CD14-positive monocyte (primary cell): ENCODE data around the gene CPLANE1. TPM values are rescaled to one million over a fixed set of nuclear protein-coding genes. Genes with fewer than 3 reads are reported as not detected.
"Not testable (repeated sequence)": the region's sequence is repeated elsewhere in the genome, so short reads cannot be mapped to it uniquely, and the experiment has no call there.

Experiments used
- DNase-seq, 3 donors: peaks; one replicate each; pipeline ENCODE4 v3.0.0-alpha.2; 2011 to 2022
- H2AFZ ChIP-seq: 2 replicates; pipeline ENCODE4 v1.6.0; 2012; ENCODE audit warnings: mild to moderate bottlenecking, low read depth, low read length, inconsistent platforms; ENCODE audit not compliant: insufficient read depth, poor library complexity, severe bottlenecking
- H3K27ac ChIP-seq, 2 donors: 1 replicate in 1 of 2; 2 replicates in 1 of 2; pipeline ENCODE4 v1.5.1; 2012 to 2013; ENCODE audit warnings: low read length in 2 of 2, control low read depth in 1 of 2, inconsistent platforms in 1 of 2, low read depth in 1 of 2, mild to moderate bottlenecking in 1 of 2
- H3K27me3 ChIP-seq, 2 donors: one replicate each; pipeline versions ENCODE4 v1.6.0 to v1.6.1; 2011 to 2013; ENCODE audit warnings: low read length in 2 of 2; ENCODE audit not compliant: control insufficient read depth in 2 of 2, insufficient read depth in 2 of 2
- H3K36me3 ChIP-seq, 2 donors: replicated peaks in 1 of 2; 1 replicate in 1 of 2; 2 replicates in 1 of 2; pipeline versions ENCODE4 v1.5.1 to v1.6.1; 2012 to 2013; ENCODE audit warnings: low read length in 2 of 2, control low read depth in 1 of 2, inconsistent platforms in 1 of 2, mild to moderate bottlenecking in 1 of 2; ENCODE audit not compliant: insufficient read depth in 2 of 2, control insufficient read depth in 1 of 2
- H3K4me1 ChIP-seq, 2 donors: 1 replicate in 1 of 2; 2 replicates in 1 of 2; pipeline versions ENCODE4 v1.5.1 to v1.6.1; 2012 to 2013; ENCODE audit warnings: low read length in 2 of 2, control low read depth in 1 of 2, inconsistent platforms in 1 of 2, mild to moderate bottlenecking in 1 of 2, moderate library complexity in 1 of 2; ENCODE audit not compliant: insufficient read depth in 2 of 2, control insufficient read depth in 1 of 2
- H3K4me2 ChIP-seq: replicated peaks from 2 replicates; pipeline ENCODE3; 2012; ENCODE audit warnings: low read length, moderate library complexity, mild to moderate bottlenecking; ENCODE audit not compliant: poor library complexity, severe bottlenecking; ENCODE audit errors: extremely low read depth
- H3K4me3 ChIP-seq, 3 experiments: fragments of 200-600 bp in 1 of 3; sonication (generic) in 1 of 3; replicated peaks in 1 of 3; 1 replicate in 2 of 3; 2 replicates in 1 of 3; pipeline ENCODE4 v1.5.1; 2011 to 2013; ENCODE audit warnings: low read length in 3 of 3, mild to moderate bottlenecking in 3 of 3, control low read depth in 2 of 3, low read depth in 2 of 3, inconsistent platforms in 1 of 3, moderate library complexity in 1 of 3
- H3K79me2 ChIP-seq: 2 replicates; pipeline ENCODE4 v1.6.0; 2012; ENCODE audit warnings: mild to moderate bottlenecking, control low read depth, inconsistent platforms, low read length, moderate library complexity; ENCODE audit not compliant: insufficient read depth
- H3K9ac ChIP-seq: 2 replicates; pipeline ENCODE4 v1.6.0; 2017; ENCODE audit warnings: low read length, mild to moderate bottlenecking; ENCODE audit not compliant: insufficient read depth, poor library complexity, severe bottlenecking
- H3K9me3 ChIP-seq, 2 donors: replicated peaks in 1 of 2; 1 replicate in 1 of 2; 2 replicates in 1 of 2; pipeline versions ENCODE4 v1.5.1 to v1.6.1; 2012 to 2013; ENCODE audit warnings: low read length in 2 of 2, control low read depth in 1 of 2; ENCODE audit not compliant: control insufficient read depth in 1 of 2, insufficient read depth in 1 of 2
- H4K20me1 ChIP-seq: 2 replicates; pipeline ENCODE4 v1.6.0; 2012; ENCODE audit warnings: mild to moderate bottlenecking, low read length, control low read depth, moderate library complexity; ENCODE audit not compliant: insufficient read depth
- H3K27ac Mint-ChIP-seq, 7 donors: one replicate each; pipeline ENCODE4 v1.8.0; 2020; ENCODE audit warnings: mild to moderate bottlenecking in 7 of 7, mixed read lengths in 7 of 7, moderate library complexity in 6 of 7, inconsistent platforms in 2 of 7
- H3K27me3 Mint-ChIP-seq, 3 donors: one replicate each; pipeline ENCODE4 v1.8.0; 2021 to 2022; ENCODE audit warnings: low read depth in 3 of 3, mild to moderate bottlenecking in 3 of 3, mixed read lengths in 3 of 3, moderate library complexity in 3 of 3, inconsistent platforms in 1 of 3
- H3K36me3 Mint-ChIP-seq, 2 donors: one replicate each; pipeline ENCODE4 v1.8.0; 2020; ENCODE audit warnings: mixed read lengths in 2 of 2, inconsistent platforms in 1 of 2, mild to moderate bottlenecking in 1 of 2
- H3K4me1 Mint-ChIP-seq: one replicate; pipeline ENCODE4 v1.8.0; 2020; ENCODE audit warnings: mild to moderate bottlenecking, mixed read lengths
- H3K4me3 Mint-ChIP-seq, 2 donors: one replicate each; pipeline ENCODE4 v1.8.0; 2020; ENCODE audit warnings: mild to moderate bottlenecking in 2 of 2, mixed read lengths in 2 of 2, moderate library complexity in 1 of 2
- H3K9me3 Mint-ChIP-seq, 7 donors: one replicate each; pipeline ENCODE4 v1.8.0; 2020 to 2022; ENCODE audit warnings: mixed read lengths in 7 of 7, mild to moderate bottlenecking in 6 of 7, moderate library complexity in 6 of 7, inconsistent platforms in 2 of 7
- WGBS: methylation state at CpG from one replicate; pipeline ENCODE4 v1.1.5; 2013; ENCODE audit warnings: missing lambda C conversion rate; ENCODE audit not compliant: insufficient coverage; 5-methylcytosine and 5-hydroxymethylcytosine counted together
- intact Hi-C, 2 donors: fragments of 100-400 bp; cut with micrococcal nuclease; formaldehyde crosslinking; loops; one replicate each; pipeline versions ENCODE4 v1.15.0 to v1.15.1; 2023
- polyA plus RNA-seq, 3 donors: library from polyadenylated mRNA; depleted of rRNA in 1 of 3; unstranded in 2 of 3; stranded (reverse) in 1 of 3; fragments of 300-500 nt in 2 of 3; fragments of >200 nt in 1 of 3; fragmentation: Illumina TruSeq in 2 of 3; gene quantifications; 1 replicate in 2 of 3; 2 replicates in 1 of 3; pipeline ENCODE4 v1.2.3, GENCODE V29; 2012 to 2021
- TF ChIP-seq, protein P1 (sequence below): fragments of 200-600 bp; IDR thresholded peaks from one replicate; pipeline ENCODE4 v1.8.0; 2022; ENCODE audit warnings: antibody characterized with exemption, mild to moderate bottlenecking

The CPLANE1 gene
- polyA plus RNA-seq, 3 donors, result 0.25 to 1.6 (median 0.88) TPM

DNA sequence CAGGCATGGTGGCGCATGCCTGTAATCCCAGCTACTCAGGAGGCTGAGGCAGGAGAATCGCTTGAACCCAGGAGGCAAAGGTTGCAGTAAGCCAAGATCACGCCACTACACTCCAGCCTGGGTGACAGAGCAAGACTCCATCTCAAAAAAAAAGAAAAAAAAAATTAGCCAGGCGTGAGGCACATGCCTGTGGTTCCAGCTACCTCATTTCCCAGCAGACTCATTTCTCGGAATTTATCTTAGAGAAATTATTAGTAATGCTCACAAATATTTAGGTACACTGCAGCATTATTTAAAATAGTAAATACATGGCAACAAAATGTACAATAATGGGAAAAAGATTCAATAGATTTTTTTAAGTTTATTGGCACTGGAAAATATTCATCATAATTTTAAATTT is 29.8 kb downstream of the CPLANE1 start:
- no CpG with 5 or more reads among the region's 5 CpGs for WGBS
- H3K27ac ChIP-seq, H3K4me1 Mint-ChIP-seq, H3K9ac ChIP-seq, H3K9me3 ChIP-seq, intact Hi-C loops, H3K27me3 Mint-ChIP-seq, H2AFZ ChIP-seq, H3K4me2 ChIP-seq, H3K4me3 ChIP-seq, H3K36me3 ChIP-seq, H3K36me3 Mint-ChIP-seq, H3K9me3 Mint-ChIP-seq, H3K4me3 Mint-ChIP-seq, H3K79me2 ChIP-seq, H3K27ac Mint-ChIP-seq, H3K27me3 ChIP-seq, H4K20me1 ChIP-seq, H3K4me1 ChIP-seq, DNase-seq: not testable (repeated sequence)

DNA sequence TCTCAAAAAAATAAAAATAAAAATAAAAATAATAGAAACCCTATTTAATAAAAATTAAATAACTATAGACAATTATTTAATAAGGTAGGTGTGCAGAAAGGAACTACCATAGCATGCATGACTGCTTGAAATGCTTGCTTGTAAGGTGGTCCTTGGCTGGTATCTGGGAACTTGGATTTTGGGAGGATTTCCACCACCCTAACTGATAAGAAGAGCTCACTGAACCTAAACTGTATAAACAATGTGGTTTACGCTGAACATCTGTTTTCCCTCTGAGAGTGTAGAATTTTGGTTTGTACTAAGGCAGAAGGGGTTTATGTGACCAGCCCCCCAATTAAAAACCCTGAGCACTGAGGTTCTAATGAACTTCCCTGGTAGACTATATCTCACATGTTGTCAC is 31.2 kb downstream of the CPLANE1 start:
- Histone ChIP-seq H3K27me3 (no peaks in the 10 kb centered on the region), H3K36me3 (no peaks in the 10 kb centered on the region), H3K4me1 (peaks cover 8 to 11% of the 10 kb centered on the region in 2 donors), H3K4me3 (no peak overlapping the region), H4K20me1 (no peaks in the 10 kb centered on the region), H3K79me2 (no peaks in the 10 kb centered on the region), H3K4me2 (no peak overlapping the region), H2AFZ (no peak overlapping the region), H3K27ac (no peak overlapping the region), H3K9ac (no peak overlapping the region), H3K9me3 (no peaks in the 10 kb centered on the region)
- Mint-ChIP-seq H3K36me3 (peaks cover 5 to 6% of the 10 kb centered on the region in 2 donors), H3K27me3 (peaks cover 0 to 1% (median 0%) of the 10 kb centered on the region in 3 donors), H3K4me3 (no peak overlapping the region), H3K4me1 (peaks cover 8% of the 10 kb centered on the region), H3K9me3 (no peaks in the 10 kb centered on the region), H3K27ac (no peak overlapping the region)
- WGBS, result no CpG with 5 or more reads among the region's 1 CpG
- TF ChIP-seq, protein P1, sequence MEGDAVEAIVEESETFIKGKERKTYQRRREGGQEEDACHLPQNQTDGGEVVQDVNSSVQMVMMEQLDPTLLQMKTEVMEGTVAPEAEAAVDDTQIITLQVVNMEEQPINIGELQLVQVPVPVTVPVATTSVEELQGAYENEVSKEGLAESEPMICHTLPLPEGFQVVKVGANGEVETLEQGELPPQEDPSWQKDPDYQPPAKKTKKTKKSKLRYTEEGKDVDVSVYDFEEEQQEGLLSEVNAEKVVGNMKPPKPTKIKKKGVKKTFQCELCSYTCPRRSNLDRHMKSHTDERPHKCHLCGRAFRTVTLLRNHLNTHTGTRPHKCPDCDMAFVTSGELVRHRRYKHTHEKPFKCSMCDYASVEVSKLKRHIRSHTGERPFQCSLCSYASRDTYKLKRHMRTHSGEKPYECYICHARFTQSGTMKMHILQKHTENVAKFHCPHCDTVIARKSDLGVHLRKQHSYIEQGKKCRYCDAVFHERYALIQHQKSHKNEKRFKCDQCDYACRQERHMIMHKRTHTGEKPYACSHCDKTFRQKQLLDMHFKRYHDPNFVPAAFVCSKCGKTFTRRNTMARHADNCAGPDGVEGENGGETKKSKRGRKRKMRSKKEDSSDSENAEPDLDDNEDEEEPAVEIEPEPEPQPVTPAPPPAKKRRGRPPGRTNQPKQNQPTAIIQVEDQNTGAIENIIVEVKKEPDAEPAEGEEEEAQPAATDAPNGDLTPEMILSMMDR, result no peak
- intact Hi-C loops, result no loop called here
- no peak for DNase-seq
